BE2C (cell line): ENCODE results near the gene CCDC24.

ENCODE experiments used
- DNase-seq: peaks from one replicate; pipeline ENCODE4 v3.0.0-alpha.2; 2020
- H3K27me3 ChIP-seq: fragments of 250-450 bp; sonication (Bioruptor Pico); 2 replicates; pipeline ENCODE4 v1.5.1; 2020; ENCODE audit warnings: mild to moderate bottlenecking
- H3K36me3 ChIP-seq: fragments of 250-450 bp; sonication (Bioruptor Pico); 2 replicates; pipeline ENCODE4 v1.5.1; 2020; ENCODE audit warnings: mild to moderate bottlenecking
- H3K4me1 ChIP-seq: fragments of 250-450 bp; sonication (Bioruptor Pico); 2 replicates; pipeline ENCODE4 v1.5.1; 2020
- H3K4me3 ChIP-seq: 2 replicates; pipeline ENCODE4 v1.5.1; 2011; ENCODE audit warnings: low read depth, low read length
- H3K9me3 ChIP-seq: fragments of 250-450 bp; sonication (Bioruptor Pico); 2 replicates; pipeline ENCODE4 v1.5.1; 2020
- CTCF ChIP-seq: IDR thresholded peaks from 2 replicates; pipeline ENCODE4 v1.5.1; 2012; ENCODE audit warnings: mild to moderate bottlenecking, low read depth, low read length

Gene CCDC24

DNA sequence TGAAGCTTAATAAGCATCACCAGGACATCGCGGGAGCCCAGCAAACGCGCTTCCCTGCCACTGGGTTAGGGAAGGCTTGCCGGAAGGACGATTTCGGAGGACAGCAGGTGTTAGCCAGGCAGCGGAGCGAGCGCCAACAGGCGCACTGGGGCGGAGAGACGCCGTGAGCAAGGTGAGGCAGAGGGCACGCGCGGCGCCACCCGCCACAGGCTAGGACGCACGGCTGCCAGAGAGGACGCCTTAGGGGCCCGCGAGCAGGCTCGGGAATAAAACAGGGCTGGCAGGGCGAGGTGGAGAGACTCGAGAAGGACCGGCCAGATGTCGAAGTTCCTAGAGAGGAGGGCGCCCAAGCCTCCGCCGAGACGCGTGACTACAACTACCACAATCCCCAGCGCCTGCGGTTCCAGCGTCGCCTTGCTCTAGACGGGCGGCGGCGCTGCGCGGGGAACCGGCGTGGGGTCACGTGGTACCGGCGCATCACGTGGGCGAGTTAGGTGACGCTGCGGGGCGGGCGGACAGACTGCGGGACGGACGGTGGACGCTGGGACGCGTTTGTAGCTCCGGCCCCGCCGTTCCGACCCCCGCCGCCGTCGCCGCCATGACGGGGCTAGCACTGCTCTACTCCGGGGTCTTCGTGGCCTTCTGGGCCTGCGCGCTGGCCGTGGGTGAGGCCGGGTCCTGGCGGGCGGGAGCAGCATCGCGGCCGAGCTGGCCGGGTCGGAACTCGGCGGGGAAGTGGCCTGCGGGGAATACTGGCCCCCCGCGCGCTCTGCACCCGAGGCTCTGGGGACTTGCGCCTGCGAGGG lies 16.8 kb upstream of the CCDC24 start, which contains the start of gene ATP6V0B:
Gene ATP6V0B (plus strand): TSS at position 518 of the 806 bp plus-strand sequence. CDS start 81 bp downstream, at position 599.
- no peaks in the 10 kb centered on the region for H3K4me1 ChIP-seq
- H3K36me3 ChIP-seq: peaks cover 11% of the 10 kb centered on the region
- no peaks in the 10 kb centered on the region for H3K9me3 ChIP-seq
- no peaks in the 10 kb centered on the region for H3K27me3 ChIP-seq
- H3K4me3 ChIP-seq: peak within 1 kb of the TSS; percentile 80
- no peak for TF ChIP-seq CTCF
- peak; percentile 92 for DNase-seq

DNA sequence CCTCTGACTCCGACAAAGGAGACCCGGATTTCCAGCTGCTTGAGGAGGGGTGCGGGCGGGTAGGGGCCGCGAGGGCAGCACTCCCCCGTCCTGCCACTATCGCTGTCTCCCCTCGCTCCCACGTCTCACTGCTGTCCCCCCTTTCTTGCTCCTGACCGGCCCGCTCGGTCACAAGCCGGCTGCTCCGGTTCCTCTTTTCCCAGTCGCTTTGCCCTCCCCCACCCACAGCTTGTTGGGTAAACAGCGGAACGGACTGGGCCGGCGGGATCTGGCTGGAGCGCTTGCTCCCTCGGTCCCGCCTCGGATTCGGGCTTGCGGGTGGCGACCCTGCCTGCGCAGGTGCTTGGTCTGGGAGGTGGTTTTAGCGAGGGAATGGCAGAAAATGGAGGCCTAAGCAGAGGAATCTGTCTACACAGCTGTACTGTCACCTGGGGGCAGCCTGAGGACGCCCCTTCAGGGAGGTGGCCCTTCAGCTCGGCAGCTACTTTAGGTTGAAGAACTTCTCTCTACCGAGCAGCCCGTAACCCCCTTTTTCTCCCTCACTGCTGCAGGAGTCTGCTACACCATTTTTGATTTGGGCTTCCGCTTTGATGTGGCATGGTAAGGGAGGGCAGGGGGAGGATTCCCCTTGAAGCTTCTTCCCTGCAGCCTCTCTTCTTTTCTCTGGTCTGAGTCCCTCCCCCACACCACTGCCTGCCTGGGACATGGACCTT lies 16.0 kb upstream of the CCDC24 start:
- H3K36me3 ChIP-seq: peaks cover 11% of the 10 kb centered on the region
- H3K9me3 ChIP-seq: no peaks in the 10 kb centered on the region
- peak overlapping the region; percentile 80 for H3K4me3 ChIP-seq
- no peak for DNase-seq
- no peaks in the 10 kb centered on the region for H3K4me1 ChIP-seq
- no peak for TF ChIP-seq CTCF
- no peaks in the 10 kb centered on the region for H3K27me3 ChIP-seq

GRCh38 chr1:43976045-43976444 lies 15.4 kb upstream of the CCDC24 start:
- Histone ChIP-seq H3K4me3 (peak overlapping the region; percentile 80), H3K4me1 (no peaks in the 10 kb centered on the region), H3K27me3 (no peaks in the 10 kb centered on the region), H3K36me3 (peaks cover 11% of the 10 kb centered on the region), H3K9me3 (no peaks in the 10 kb centered on the region)
- DNase-seq: no peak
- no peak for TF ChIP-seq CTCF

GRCh38 chr1:43976890-43977289 lies 14.5 kb upstream of the CCDC24 start:
- H3K27me3 ChIP-seq: no peaks in the 10 kb centered on the region
- DNase-seq: no peak
- H3K4me1 ChIP-seq: no peaks in the 10 kb centered on the region
- TF ChIP-seq CTCF: no peak
- H3K4me3 ChIP-seq: no peak overlapping the region
- H3K9me3 ChIP-seq: no peaks in the 10 kb centered on the region
- H3K36me3 ChIP-seq: peaks cover 8% of the 10 kb centered on the region

- no peaks in the 10 kb centered on the region for H3K27me3 ChIP-seq
- H3K4me1 ChIP-seq: no peaks in the 10 kb centered on the region
- DNase-seq: no peak
- H3K9me3 ChIP-seq: no peaks in the 10 kb centered on the region
- no peak overlapping the region; the same call in 1 of the 2 replicates for H3K4me3 ChIP-seq
- H3K36me3 ChIP-seq: peaks cover 8% of the 10 kb centered on the region
- TF ChIP-seq CTCF: no peak
Measured at GRCh38 chr1:43977376-43978263, 13.8 kb upstream of the CCDC24 start.
